Measurements from ENCODE around the gene SPTBN1. TPM values are rescaled to one million over a fixed set of nuclear protein-coding genes. Genes with fewer than 3 reads are reported as not detected.
A peak's percentile ranks its signal among the peaks of the same experiment; 100 is the strongest.

Gene SPTBN1
- total and polyA plus RNA-seq, 2 of the 13 experiments (the other 11 are each of a cell fraction or from before 2014, with no cell fraction given) = 123 to 299 TPM

- TF ChIP-seq CREB1 (IDR thresholded peaks at IDR 0.05) = 0 out of 2 replicates have a peak, but pooled peaks have one; percentile 4
- peak; percentile 77 for TF ChIP-seq CREB1 (CRISPR knock-in tag; IDR thresholded peaks at IDR 0.05)
- peak; percentile 91 for TF ChIP-seq RERE (CRISPR knock-in tag; IDR thresholded peaks at IDR 0.05; ENCODE audit: low read depth)
- TF ChIP-seq, protein P1, sequence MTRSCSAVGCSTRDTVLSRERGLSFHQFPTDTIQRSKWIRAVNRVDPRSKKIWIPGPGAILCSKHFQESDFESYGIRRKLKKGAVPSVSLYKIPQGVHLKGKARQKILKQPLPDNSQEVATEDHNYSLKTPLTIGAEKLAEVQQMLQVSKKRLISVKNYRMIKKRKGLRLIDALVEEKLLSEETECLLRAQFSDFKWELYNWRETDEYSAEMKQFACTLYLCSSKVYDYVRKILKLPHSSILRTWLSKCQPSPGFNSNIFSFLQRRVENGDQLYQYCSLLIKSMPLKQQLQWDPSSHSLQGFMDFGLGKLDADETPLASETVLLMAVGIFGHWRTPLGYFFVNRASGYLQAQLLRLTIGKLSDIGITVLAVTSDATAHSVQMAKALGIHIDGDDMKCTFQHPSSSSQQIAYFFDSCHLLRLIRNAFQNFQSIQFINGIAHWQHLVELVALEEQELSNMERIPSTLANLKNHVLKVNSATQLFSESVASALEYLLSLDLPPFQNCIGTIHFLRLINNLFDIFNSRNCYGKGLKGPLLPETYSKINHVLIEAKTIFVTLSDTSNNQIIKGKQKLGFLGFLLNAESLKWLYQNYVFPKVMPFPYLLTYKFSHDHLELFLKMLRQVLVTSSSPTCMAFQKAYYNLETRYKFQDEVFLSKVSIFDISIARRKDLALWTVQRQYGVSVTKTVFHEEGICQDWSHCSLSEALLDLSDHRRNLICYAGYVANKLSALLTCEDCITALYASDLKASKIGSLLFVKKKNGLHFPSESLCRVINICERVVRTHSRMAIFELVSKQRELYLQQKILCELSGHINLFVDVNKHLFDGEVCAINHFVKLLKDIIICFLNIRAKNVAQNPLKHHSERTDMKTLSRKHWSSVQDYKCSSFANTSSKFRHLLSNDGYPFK (CRISPR knock-in tag; IDR thresholded peaks at IDR 0.05; ENCODE audit: borderline replicate concordance) = no peak
- TF ChIP-seq ZNF17 (CRISPR knock-in tag; IDR thresholded peaks at IDR 0.05) = 0 out of 2 replicates have a peak, but pooled peaks have one; percentile 20
- TF ChIP-seq ARHGAP35 (CRISPR knock-in tag; IDR thresholded peaks at IDR 0.05; ENCODE audit: borderline replicate concordance) = no peak
- no peak for TF ChIP-seq RFX3 (CRISPR knock-in tag; IDR thresholded peaks at IDR 0.05)
- no peak for TF ChIP-seq NFKBIZ (CRISPR knock-in tag; IDR thresholded peaks at IDR 0.05)
- no peak for TF ChIP-seq FLYWCH1 (CRISPR knock-in tag; IDR thresholded peaks at IDR 0.05)
- no peak for TF ChIP-seq ZNF329 (CRISPR knock-in tag; IDR thresholded peaks at IDR 0.05; ENCODE audit: low read depth)
- TF ChIP-seq PATZ1 (CRISPR knock-in tag; IDR thresholded peaks at IDR 0.05) = peak; percentile 60
- TF ChIP-seq ZNF550 (CRISPR knock-in tag; IDR thresholded peaks at IDR 0.05; ENCODE audit: borderline replicate concordance) = no peak
- TF ChIP-seq, protein P2, sequence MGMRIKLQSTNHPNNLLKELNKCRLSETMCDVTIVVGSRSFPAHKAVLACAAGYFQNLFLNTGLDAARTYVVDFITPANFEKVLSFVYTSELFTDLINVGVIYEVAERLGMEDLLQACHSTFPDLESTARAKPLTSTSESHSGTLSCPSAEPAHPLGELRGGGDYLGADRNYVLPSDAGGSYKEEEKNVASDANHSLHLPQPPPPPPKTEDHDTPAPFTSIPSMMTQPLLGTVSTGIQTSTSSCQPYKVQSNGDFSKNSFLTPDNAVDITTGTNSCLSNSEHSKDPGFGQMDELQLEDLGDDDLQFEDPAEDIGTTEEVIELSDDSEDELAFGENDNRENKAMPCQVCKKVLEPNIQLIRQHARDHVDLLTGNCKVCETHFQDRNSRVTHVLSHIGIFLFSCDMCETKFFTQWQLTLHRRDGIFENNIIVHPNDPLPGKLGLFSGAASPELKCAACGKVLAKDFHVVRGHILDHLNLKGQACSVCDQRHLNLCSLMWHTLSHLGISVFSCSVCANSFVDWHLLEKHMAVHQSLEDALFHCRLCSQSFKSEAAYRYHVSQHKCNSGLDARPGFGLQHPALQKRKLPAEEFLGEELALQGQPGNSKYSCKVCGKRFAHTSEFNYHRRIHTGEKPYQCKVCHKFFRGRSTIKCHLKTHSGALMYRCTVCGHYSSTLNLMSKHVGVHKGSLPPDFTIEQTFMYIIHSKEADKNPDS (CRISPR knock-in tag; IDR thresholded peaks at IDR 0.05) = 0 out of 2 replicates have a peak, but pooled peaks have one; percentile 26
- no peak for TF ChIP-seq ZNF276 (CRISPR knock-in tag; IDR thresholded peaks at IDR 0.05; ENCODE audit: low read depth)
- TF ChIP-seq HMG20A (CRISPR knock-in tag; IDR thresholded peaks at IDR 0.05; ENCODE audit: borderline replicate concordance) = peak; percentile 94
These were observed 116.1 kb downstream of the SPTBN1 start (continued) for GRCh38 chr2:54572262-54572635.
